NCI-H345 treated with DMSO at 0.1 percent for 48 hours (cell line): ENCODE data around the gene SNX30.

Source experiments
- DNase-seq: peaks from one replicate; lab custom pipeline; 2025; ENCODE audit not compliant: unreplicated experiment; lab: John Stamatoyannopoulos, UW

The SNX30 gene

DNA sequence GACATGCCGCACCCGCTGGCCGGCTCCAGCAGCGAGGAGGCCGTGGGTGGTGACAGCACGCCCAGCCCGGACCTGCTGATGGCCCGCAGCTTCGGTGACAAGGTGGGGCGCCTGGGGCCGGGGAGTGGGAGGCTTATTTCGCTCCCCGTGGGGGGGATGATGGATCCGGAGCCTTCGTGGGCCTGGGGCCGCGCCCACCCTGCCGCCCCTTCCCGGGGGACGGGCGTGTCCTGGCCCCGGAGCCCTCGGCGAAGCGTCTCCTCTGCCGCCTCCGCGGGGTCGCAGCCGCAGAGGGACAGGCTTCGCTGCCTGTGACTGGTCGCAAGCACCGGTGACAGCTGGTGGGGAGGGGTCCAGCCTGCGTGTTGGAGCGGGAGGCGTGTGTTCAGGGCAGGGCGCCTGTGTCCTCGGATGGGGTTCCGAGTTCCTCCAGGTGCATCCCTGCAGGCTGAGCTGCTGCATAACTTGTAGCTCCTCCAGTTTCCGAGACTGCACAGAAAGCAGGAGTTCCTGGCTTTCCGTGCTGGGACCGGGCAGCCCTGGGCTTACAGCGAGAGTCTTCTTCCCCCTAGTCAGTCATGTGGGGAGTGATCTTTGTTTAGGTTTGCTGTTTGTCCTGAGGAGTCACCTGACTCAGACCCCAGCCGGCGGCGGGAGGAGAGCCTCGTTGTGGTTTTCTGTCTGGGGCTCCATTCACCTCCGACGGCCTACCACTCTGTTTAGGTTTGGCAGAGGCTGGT is 666 bp downstream of the SNX30 start:
- DNase-seq: peak; percentile 57

DNA sequence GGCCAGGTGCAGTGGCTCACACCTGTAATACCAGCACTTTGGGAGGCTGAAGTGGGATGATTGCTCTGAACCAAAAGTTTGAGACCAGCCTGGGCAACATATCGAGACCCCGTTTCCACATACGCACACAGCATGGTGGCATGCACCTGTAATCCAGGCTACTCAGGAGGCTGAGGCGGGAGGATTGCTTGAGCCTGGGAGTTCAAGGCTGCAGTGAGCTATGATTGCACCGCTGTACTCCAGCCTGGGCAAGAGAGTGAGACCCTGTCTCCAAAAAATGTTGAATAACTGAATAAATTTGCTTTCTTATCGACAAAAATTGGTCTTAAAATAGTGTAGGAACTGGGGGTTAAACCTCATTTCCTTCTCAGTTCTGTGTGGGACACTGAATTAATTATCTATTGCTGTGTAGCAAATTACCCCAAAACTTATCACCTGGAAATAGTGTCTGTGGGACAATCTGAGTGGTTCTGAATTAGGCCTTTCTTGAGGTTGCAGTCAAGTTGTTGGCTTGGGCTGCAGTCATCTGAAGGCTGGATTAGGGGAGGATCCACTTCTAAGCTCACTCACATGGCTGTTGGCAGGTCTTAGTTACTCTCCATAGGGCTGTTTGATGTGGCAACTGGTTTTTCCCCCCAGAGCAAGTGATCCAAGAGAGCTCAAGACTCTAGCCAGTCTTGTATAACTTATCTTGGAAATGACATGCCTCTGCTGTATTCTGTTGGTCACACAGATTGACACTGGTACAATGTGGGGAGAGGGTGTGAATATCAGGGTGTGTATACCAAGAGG is 2.0 kb downstream of the SNX30 start:
- no peak for DNase-seq

DNA sequence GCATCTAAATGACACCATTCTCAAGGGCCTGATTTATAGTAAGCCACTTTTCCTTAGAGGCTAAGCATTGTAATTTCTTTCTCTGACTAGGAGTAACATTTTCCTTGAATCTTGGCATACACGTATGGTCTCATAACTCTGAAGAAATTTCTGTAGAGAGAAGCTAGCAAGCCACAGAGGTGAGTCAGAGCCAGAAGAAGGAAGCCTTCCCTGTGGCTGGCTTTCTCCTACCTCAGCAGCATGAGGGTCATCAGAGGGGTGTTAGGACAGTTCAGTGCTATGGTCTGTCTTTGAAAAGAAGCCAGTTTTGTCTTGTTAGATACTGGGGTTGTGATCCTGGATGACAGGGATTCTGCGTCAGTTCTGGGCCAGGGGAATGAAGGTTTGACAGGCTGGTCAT is 3.2 kb downstream of the SNX30 start:
- no peak for DNase-seq

DNA sequence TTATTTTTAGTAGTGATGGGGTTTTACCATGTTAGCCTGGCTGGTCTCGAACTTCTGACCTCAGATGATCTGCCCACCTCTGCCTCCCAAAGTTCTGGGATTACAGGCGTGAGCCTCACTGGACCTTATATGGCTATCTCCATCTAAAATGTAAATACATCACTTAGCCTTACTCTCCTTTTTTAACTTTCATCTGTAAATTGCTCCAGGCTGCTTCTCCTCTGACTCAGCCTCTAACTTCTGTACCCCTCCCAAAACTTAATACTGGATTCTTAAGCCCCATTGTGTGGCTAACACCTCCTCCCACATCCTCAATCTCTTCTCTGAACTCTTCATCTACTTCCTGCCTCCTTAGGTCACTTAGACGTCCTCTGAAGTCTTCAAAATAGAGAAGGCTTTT is 4.0 kb downstream of the SNX30 start:
- DNase-seq: no peak

DNA sequence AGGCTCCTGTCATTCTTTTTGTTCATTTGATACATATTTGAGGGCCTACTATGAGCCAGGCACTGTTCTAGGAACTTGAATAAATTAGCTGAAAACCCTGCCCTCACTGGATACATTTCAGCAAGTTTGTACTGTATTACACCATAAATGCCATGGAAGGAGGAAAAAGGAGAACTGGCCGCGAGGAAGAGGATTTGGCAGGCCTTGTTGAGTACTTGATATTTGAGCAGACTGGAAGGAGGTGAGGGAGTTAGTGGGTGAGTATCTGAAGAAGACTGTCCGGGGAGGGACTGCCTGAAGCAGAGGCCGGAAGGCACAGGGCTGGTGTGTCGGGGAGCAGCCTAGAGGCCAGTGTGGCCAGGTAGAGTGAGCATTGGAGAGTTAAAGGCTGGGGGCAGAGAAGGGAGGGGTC is 4.5 kb downstream of the SNX30 start:
- DNase-seq: no peak

DNA sequence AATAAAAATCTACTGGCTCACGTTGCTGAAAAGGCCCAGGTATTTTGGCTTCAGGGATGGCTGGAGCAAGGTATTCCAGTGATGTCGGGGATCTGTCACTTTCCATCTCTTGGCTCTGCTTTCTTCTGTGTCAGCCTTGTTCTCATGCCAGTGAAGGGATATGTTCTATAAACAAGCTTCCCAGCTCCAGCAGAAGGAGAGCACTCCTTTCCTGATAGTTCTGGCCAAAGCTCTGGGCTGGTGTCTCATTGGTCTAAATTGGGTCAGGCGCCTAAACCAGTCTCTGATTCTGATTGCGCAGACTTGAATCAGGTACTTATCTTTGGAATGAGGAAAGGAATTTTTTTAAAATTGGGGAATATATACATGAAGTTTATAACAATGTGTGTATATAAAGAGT is 5.1 kb downstream of the SNX30 start:
- DNase-seq: no peak

DNA sequence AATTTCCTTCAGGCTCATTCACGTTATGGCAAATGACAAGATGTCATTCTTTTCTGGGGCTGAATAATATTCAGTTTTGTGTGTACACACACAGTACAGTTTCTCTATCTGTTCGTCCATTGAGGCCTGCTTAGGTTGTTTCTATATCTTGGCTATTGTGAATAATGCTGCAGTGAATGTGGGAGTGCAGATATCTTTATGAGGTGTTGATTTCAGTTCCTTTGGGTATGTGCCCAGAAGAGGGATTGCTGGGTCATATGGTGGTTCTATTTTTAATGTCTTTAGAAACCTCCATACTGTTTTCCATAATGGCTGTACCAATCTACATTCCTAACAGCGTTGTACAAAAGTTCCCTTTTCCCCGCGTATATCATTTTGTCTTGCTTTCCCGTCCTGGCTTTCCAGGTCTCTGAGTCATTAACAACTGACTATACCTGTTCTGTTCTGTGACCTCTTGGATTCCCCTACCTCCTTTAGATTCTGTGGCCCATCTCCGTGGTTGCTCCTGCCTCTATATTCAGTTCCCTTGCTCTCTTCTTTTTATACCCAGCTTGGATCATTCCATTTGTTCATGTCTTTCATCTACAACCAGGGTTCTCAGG is 6.8 kb downstream of the SNX30 start:
- no peak for DNase-seq

DNA sequence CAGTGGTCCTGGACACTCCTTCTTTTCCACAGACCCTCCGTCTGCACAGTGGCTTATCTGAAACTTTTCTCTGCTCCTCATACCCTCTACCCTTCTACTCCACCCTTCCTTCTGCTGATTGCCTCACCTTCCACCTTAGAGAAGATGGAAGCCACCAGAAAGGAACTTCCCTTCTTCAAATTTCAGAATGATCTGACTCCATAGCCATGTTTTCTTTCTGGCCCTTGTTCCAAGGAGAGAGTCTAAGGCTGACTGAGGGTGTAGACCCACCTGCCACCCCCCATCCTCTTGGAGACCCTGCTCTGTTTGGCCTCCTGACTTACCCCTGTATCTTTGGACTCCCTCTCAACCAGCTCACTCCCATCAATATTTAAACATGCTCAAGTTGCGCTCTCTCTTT is 7.4 kb downstream of the SNX30 start:
- no peak for DNase-seq

DNA sequence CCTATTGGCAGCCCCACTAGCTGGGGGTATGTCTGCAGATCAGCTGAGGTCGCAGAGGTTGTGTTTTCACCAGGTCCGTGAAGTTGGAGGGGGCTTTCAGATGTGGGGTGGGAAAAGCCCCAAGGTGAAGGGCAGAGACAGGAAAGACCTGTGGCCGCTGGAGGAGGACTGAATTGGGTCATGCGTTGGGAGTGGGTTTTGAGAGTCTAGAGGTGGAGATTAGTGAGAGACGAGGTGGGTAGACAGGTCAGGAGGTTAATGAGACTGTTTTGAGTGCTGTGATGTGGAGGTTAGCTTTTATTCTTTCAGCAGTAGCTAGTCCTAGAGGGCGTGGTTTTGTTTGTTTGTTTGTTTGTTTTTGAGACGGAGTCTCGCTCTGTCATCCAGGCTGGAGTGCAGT is 10.3 kb downstream of the SNX30 start:
- no peak for DNase-seq

DNA sequence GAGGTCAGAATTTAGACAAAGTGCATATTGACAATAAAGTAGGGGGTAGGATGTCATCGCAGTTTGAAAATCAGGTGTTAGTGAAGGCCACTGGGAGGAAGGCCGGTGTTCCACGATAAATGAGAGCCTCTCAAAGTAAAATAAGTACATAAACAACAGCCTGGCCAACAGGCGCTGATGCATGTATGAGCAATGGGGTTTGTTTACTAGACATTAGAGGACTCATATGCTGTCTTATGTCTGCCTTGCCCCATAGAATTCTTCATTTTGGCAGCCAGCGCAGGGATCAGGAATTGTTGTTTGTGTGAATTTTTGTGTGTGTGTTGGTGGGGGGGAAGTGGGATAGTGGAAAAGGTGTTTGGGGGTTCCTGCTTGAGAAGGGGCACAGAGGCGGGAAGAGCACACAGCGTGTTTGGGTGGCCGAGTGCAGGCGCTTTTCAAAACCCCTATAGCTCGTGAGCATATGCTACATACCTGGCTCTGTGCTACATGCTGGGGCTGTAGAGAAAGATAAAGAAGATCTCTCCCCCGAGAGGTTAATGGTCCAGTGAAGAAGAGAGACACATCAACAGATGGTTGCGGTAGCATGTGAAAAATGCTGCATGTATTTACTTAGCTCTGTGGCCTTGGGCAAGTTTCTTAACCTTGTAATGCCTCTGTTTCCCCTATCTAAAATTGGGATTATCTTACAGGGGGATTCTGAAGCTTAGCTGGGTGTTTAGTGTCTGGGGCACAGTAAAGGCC is 11.5 kb downstream of the SNX30 start:
- no peak for DNase-seq

DNA sequence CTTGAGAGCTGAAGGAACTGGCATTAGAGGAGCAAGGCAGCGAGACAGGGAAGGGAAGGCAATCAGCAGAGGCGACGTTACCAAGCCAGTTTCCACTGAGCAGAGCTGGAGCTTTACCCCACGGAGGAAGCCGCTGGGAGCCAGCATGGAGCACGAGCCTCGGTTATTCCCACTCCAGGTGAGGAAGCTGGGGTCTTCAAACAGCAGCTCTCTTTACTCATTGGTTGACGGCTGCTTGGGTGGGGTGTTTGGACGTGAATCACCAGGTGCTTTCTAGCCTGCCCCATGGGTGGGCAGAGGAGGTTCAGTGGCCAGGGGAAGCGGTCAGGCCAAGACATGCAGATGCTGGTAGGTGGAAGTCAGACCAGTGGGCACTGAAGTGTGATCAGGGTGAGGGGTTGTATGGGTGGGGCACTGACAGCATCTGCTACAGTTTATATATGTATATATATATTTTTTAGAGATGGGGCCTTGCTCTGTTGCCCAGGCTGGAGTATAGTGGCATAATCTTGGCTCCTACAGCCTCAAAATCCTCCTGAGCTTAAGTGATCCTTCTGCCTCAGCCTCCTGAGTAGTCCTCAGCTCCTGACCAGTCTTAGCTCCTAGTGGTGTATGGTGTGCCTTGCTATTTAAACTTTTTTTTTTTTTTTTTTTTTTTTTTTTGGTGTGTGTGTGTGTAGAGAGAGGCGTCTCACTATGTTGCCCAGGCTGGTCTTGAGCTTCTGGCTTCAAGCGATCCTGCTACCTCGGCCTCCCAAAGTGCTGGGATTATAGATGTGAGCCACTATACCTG is 12.4 kb downstream of the SNX30 start:
- no peak for DNase-seq

DNA sequence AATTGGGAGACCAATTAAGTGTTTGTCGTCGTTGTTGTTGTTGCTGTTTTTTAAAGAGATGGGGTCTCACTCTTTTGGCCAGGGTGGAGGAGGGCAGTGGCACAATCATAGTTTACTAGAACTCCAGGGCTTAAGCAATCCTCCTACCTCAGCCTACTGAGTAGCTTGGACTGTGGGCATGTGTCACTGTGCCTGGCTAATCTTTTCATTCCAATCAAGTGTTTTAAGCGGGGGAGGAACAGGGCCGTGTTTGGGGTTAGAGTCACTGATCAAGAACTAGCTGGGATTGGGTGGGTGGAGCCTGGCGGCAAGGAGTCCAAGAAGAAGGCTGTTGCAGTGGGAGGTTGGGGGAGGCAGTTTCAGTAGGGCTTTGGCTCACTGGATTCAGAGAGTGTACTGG is 13.8 kb downstream of the SNX30 start:
- no peak for DNase-seq

DNA sequence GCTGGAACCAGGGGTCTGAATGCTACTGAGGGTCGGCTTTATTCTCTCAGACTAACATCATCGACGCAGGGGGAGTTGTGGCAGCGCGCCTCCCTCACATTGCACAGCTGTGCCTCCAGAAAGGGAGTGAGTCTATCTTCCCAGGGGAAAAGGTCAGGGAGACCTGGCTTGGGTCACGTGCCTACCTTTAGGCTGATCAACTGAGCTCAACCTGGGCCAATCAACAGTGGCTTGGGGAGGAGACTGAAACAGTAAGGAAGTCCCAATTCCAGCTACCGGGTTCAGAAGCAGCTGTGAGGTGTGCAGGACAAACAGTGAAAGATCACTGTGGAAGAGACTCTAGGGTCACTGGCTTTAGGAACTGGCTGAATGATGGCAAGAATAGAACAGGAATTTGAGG is 14.3 kb downstream of the SNX30 start:
- DNase-seq: no peak

DNA sequence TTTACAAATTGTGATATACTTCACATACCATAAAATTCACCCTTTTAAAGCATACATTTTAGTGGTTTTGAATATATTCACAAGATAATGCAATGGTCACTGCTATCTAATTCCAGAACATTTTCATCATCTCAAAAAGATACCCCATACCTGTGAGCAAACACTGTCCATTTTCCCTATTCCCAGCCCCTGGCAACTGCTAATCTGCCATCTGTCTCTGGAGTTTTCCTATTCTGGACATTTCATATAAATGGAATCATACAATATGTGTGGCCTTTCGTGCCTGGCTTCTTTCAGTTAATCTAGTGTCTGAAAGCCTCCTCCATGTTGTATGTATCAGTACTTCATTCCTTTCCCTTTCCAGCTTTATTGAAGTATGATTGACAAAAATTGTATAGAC is 14.7 kb downstream of the SNX30 start:
- DNase-seq: no peak

DNA sequence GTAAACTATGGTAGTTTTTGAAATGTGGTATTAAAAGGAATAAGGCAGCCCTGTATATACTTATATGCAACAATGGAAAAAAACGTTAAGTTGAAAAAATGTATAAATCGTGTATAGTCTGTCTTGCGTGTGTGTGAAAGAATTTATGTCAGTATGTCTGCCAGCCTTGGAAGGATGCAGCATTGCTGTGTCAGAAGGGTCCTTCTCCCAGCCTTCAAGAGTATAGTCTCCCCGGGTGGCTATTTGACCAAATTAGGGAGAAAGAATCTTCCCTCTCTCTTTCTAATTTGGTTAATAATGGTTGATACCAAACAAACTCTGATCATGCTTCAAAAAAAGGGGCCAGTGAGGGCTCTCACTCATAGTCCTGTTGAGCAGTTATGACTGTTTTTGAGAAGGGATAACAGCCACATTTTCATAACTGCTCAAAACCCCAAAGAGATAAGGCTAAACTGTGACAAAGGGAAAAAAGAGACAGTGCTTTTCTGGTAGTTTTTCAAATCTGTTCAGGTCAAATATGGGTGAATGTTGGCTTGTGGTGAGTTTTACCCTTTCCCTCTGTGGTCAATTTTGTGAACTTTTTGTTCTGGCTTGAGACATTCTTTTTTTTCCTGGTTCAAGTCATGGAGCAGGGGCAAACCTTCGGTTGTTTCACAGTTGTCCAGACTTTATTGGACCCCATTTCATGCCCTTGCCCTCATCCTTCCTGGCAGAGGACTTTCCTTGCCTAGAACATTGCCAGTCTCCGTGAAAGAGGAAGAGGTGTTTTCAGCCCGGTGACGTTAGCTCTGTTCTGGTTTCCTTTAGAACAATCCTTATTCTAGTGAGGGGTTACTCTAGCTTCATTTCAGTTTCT is 21.0 kb downstream of the SNX30 start:
- no peak for DNase-seq

DNA sequence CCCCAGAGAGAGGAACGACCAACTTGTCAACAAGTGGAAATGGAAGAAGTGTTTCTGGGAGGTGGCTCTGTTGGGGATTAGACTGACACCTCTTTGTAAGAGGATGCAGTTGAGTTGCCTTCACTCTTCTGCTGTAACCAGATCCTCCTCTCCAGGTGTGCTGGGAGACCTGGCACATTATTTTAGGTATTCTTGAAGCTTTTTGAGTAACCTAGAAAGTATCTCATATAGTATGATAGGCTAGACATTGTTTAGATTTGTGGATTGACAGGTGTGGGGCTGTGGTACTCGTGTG is 21.6 kb downstream of the SNX30 start:
- no peak for DNase-seq

DNA sequence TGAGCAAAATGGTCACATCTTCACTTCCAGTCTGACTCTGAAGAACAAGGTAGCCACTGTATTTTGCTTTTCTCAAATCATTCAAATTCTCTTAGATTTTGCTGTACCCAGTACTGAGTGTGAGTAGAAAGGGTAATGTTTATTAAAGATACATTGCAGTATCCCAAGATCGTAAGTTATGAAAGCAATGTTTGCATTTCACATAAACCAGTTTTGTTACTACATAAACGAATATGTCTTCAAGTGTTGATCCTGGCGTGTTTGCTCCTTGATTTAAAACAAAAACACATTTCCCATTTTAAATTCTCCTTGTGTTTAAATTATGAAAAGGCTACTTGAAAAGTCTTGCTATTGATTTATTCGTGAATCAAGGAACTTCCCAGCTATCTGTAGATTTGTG is 22.0 kb downstream of the SNX30 start:
- no peak for DNase-seq

DNA sequence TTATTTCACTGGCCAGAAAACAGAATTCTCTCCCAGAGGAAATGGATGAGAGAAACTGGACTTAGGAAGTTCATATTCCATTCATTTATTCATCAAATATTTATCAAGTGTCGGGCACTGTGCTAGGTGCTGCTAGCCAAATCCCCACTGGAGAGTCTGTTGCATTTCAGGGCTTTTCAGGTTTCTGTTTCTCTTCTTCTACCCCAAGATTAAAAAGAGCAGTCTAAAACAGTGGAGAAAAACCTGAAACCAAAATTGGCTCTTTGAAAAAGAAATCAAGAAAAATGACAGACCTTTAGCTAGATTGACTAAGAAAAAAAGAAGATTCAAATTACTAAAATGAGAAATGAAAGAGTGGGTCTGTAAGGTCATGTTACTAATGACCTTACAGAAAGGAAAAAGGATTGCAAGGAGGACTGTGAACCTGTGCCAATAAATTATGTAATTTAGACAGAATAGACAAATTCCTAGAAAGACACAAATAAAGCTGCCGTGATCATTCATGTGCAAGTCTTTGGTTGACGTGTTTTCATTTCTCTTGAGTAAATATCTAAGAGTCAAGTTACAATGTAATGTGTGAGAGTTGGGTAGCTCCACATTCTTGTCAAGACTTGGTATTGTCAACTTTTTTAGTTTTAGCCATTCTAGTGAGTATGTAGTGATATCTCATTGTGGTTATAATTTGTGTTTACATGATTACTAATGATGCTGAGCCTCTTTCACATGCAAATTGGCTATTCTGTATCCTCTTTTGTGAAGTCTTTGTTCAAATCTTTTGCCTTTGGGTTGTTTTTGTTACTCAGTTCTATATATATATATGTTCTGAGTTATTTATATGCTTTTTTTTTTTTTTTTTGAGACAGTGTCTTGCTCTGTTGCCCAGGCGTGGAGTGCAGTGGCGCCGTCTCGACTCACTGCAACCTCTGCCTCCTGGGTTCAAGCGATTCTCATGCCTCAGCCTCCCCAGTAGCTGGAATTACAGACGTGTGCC is 23.7 kb downstream of the SNX30 start:
- no peak for DNase-seq

DNA sequence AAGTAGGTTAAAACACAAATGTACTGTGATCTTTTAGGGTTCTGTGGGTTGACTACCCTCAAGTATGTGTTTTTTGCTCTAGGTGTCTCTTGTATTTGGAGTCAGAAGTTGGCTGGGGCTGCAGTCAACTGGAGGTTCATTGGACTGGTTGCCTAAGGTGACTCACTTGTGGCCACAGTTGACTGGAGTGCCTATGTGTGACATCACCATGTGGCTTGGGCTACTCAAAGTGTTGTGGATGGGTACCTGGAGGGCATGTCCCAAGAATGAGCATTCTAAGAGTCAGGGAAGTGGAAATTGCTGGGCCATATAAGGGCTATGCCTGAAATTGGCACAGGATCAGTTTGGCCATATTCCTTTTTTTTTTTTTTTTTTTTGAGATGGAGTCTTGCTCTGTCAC is 27.4 kb downstream of the SNX30 start:
- DNase-seq: no peak
